HG03139 (cell line): ENCODE measurements around the gene C12orf57.

Experiments
- ATAC-seq: cut with Tn5 transposase; IDR thresholded peaks from one replicate; pipeline ENCODE4 v1.9.1; 2021; ENCODE audit not compliant: unreplicated experiment

The C12orf57 gene

GRCh38 chr12:6963016-6963731, 19.4 kb downstream of the C12orf57 start:
- no peak for ATAC-seq

- ATAC-seq: no peak
Measured at GRCh38 chr12:6963791-6964413, 20.1 kb downstream of the C12orf57 start.

- ATAC-seq: no peak
Measured at GRCh38 chr12:6964605-6965025, 20.8 kb downstream of the C12orf57 start.

DNA sequence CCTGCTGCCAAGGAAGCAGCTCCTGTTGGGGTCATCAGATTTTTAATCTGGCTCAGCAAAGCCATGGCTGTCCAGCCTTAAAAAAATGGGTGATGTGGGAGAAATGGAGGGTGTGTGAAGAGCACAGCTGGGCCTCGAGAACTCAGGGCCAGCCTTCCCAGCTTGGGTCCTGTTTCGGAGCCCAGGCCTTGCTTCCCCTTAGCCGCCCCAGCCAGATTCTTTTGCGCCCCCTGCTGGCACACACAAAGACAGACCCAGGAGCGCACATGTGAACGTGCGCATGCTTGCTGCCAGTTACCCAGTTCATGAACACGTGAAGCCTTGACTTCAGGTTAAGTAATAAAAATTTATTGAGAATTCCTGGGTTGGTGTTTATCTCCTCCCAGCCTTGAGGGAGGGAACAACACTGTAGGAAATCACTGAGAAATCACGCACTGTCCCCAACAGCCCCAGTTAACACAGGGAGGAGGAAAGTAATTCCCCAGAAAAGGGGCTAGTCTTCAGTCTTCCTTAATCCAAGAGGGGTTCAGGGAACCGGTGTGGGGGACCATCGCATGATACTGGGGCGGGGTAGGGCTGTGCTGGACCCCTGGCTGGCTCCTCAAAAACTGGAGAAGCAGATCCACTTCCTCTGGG, 21.3 kb downstream of the C12orf57 start:
- ATAC-seq: peak; percentile 37

DNA sequence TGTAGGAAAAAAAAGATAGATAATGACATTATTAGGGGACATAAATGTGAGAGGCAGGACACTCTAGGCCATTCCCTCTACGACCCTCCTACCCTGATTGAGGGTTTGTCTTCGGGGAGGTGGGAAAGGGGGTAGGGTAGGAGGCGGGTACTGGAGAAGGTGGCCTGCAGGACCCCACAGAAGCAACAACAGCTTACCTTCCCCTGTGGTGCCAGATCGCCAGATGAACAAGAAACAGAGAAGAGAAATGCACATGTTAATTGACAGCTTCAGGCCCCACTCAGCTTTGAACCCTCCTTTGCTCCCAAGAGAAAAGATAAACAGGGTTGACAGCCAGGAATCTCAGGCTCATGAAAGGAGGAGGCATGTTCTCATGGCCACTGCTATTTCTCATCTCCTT, 21.9 kb downstream of the C12orf57 start:
- no peak for ATAC-seq

DNA sequence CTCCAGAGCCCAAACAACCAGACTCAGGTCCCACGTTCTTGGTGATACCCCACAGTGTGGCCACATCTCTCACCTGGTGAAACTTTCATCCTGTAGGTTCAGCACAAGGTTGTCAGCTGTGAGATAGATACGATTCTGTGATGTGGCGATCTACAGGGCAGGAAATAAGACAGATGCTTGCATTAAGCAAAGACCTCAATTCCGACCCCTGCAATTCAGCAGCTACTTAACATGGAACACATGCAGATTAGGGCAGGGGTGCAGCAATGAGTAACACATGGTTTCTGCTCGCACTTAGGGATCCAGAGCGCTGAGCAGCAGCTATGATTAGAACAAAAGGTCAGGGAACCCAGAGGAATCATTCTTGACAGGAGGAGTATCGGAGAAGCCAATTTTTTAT, 22.5 kb downstream of the C12orf57 start:
- ATAC-seq: no peak

- ATAC-seq: no peak
Measured at GRCh38 chr12:6967651-6968100, 23.9 kb downstream of the C12orf57 start.

DNA sequence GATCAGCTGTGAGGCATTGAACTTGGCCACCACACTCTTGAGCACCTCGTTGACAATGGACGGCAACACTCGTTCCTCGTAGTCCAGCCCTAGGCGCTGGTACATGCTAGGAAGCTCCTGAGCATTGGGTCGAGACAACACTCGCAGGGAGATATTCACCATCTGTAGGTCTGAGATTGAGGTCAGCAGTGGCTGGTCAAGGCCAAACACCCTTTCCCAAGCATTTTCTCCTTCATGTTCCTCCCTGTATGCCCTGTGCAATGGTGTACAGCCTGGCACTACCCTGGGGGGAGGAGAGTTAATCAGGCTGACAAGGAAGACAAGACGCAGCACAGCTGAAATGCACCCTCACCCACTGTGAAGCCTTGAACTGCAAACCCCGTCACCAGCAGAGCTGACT, 24.6 kb downstream of the C12orf57 start:
- no peak for ATAC-seq

DNA sequence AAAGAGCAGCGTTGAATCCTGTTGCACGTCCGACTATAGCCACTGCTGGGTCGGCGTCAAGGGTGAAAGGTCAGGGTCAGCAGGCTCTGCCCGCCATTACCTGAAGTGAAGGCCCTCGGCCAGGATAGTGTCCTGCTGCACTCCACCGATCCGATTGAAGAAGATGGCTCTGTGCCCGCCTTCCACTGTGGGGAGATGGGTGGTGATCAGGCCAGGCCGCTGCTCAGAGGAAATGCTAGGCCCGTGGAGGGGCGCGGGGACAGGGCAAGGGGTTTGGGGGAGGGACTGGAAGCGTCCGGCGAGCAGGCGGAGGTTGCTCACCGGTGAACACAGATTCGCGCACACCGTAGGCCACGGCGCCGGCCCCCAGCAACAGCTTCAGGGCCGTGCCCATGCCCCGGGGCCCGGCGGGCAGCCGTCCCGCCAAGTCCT, 26.3 kb downstream of the C12orf57 start:
- peak; percentile 5 for ATAC-seq

- ATAC-seq: no peak
Measured at GRCh38 chr12:6974180-6974579, 30.4 kb downstream of the C12orf57 start.

GRCh38 chr12:6975297-6976032, 31.6 kb downstream of the C12orf57 start:
- ATAC-seq: no peak

DNA sequence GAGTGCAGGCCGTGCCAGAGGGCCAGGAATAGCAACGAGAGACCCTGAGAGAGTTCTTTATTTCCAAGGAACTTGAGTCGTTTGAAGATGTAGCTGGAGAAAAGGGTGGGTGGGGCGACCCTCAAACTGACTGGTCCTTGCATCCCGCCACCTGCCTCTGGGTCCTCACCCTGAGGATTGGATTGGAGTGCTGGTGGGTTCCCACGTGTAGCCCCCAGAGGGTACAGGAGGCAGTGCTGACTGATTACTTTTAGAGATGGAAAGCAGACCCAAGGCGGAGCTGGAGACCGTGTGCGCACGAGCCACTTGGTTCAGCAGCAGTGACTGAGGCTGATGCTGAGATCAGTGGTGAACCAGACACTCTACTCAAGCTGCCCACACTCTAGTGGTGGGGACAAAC, 33.8 kb downstream of the C12orf57 start:
- ATAC-seq: no peak

GRCh38 chr12:6978188-6978587, 34.4 kb downstream of the C12orf57 start:
- ATAC-seq: no peak

DNA sequence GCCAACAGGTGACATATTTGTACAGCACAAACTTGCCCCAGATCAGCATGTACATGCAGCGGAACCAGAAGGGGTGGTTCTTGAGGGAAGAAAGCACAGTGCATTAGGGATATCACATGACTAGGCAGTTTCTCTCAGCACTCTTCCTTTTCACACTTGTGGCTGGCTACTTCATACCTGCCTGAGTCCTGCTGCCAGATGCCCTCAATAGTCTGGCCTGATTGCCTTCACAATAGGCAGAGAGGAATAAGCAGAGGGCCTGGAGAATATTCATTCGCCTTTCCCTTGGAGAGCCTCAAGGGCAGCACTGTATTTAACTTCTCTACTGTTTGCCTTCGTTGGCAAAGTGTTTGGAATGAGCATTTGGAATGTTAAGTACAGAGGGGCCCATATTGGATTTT, 34.8 kb downstream of the C12orf57 start:
- ATAC-seq: no peak

GRCh38 chr12:6979021-6979420, 35.2 kb downstream of the C12orf57 start:
- ATAC-seq: no peak

DNA sequence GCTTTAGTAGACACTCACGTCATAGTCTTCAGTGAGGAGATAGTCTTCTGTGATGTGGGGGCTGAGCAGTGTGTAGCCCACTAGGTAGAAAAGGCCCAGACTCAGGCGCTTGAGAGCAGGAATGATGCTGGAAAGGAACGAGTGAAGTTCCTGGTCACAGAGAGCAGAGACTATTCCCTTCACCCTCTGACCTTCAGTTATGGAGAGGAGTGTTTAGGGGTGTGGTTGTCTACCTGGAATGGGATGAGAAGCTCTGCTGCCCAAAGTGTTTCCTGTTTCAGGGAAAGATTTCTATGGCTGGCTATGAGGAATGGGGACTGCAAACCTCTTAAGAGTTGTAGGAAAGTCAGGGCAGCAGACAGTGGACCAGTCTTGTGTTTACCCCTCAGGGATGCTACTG, 35.6 kb downstream of the C12orf57 start:
- ATAC-seq: no peak

DNA sequence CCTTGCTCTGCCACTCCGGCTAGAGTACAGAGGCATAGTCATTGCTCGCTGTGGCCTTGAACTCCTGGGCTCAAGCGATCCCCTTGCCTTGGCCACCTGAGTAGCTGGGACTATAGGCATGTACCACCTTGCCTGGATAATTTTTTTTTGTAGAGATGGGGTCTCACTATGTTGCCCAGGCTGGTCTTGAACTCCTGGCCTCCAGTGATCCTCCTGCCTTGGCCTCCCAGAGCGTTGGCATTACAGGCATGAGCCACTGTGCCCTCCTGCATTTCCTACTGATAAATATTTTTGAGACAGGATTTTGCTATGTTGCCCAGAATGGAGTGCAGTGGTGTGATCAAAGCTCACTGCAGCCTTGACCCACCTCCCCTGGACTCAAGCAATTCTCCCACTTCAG, 36.3 kb downstream of the C12orf57 start:
- ATAC-seq: no peak

GRCh38 chr12:6980740-6981139, 36.9 kb downstream of the C12orf57 start:
- ATAC-seq: no peak

DNA sequence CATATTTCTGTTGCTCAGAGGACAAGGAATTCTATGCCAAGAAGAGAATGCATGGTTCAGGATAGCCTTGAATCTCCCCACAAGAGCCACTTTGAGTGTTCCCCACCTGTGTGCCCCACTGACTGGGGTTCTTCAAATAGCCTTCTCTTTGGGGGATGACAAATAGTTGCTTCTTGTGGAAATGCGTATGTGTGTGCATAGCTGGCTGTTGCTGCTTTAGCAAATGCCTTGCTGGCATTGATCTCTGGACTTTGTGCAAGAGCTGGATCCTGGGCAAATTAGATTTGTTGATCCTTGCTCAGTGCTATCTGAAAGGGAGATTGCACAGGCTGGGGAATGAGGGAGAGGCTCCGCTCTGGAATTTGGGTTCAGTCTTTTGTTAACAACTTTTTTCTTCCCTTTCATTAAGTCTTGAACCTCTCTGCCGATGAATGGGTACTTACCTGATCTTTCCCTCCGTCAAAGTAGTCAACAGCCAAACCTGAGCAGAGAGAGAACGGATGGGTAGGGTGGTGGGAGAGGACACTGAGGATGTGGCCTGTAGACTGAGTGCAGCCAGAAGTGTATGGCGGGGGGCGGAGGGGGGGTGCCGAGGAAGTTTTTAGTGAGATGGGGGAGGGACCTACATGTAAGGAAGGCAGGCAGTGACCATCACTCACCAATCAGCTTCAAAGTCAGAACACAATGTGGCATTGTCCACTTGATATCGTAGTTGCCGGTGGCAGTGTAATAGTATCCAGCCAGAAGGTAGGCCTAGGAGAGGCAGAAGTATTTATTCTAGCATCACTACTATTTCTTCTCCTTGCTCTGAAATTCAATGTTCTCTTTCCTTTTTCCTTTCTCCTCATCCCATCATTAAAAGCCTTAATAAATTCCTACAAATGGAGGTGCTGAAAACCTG, 37.6 kb downstream of the C12orf57 start:
- ATAC-seq: no peak

DNA sequence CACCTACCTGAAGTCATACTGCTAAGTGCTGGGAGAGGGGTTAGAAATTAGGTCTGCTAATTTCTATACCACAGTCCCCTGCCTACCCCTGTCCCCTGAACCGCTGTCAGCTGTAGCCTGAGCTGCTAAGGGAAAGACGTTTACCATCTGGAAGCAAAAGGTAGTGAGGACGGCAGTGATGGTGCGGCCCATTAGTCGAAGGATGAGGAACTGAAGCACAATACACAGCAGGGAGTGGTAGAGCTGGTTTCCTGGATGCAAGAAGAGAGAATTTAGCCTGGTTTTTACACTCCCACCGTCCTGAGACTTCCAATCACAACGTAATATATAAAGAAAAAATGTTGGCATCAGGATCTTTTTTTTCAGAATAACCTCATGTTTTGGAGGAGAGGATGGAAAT, 38.7 kb downstream of the C12orf57 start:
- no peak for ATAC-seq
